HepG2 (cell line): Measurements from ENCODE around the gene C11orf68. TPM values are rescaled to one million over a fixed set of nuclear protein-coding genes. Genes with fewer than 3 reads are reported as not detected.
A peak's percentile ranks its signal among the peaks of the same experiment; 100 is the strongest.

Experiments used
- CC2D1A ChIP-seq: sonication (generic); formaldehyde crosslinking; IDR thresholded peaks from 2 replicates; pipeline ENCODE4 v1.8.1; 2023; ENCODE audit warnings: mild to moderate bottlenecking, missing genetic modification reagents
- GATAD2A ChIP-seq: IDR thresholded peaks from 2 replicates; pipeline ENCODE4 v1.6.1; 2016
- HDAC2 ChIP-seq: sonication (generic); formaldehyde crosslinking; IDR thresholded peaks from 2 replicates; pipeline ENCODE4 v1.4.0; 2020; ENCODE audit warnings: missing genetic modification reagents
- HNF4A ChIP-seq: sonication (generic); formaldehyde crosslinking; IDR thresholded peaks from 2 replicates; pipeline ENCODE4 v1.4.0; 2020; ENCODE audit warnings: missing genetic modification reagents
- JUNB ChIP-seq: sonication (generic); formaldehyde crosslinking; IDR thresholded peaks from 2 replicates; pipeline ENCODE4 v1.8.0; 2022; ENCODE audit warnings: missing genetic modification reagents, mild to moderate bottlenecking, borderline replicate concordance
- KDM4B ChIP-seq: sonication (generic); formaldehyde crosslinking; IDR thresholded peaks from 2 replicates; pipeline ENCODE4 v1.4.0; 2020; ENCODE audit warnings: missing genetic modification reagents
- MAZ ChIP-seq, 2 experiments: sonication (generic) in 1 of 2; formaldehyde crosslinking in 1 of 2; IDR thresholded peaks; 2 replicates each; pipeline versions ENCODE4 v1.5.0 to v1.6.1; 2012 to 2020; ENCODE audit warnings: low read depth in 2 of 2, mild to moderate bottlenecking in 2 of 2, borderline replicate concordance in 1 of 2, improper control_type of control experiment in 1 of 2, low read length in 1 of 2, missing genetic modification reagents in 1 of 2, moderate library complexity in 1 of 2
- MED1 ChIP-seq: sonication (generic); formaldehyde crosslinking; IDR thresholded peaks from 2 replicates; pipeline ENCODE4 v1.4.0; 2020; ENCODE audit warnings: missing genetic modification reagents
- NFKB2 ChIP-seq: sonication (generic); formaldehyde crosslinking; IDR thresholded peaks from 2 replicates; pipeline ENCODE4 v1.4.0; 2020; ENCODE audit warnings: missing genetic modification reagents, borderline replicate concordance
- NONO ChIP-seq, 2 experiments: fragments of 450-650 bp in 1 of 2; sonication (generic) in 1 of 2; formaldehyde crosslinking in 1 of 2; IDR thresholded peaks in 1 of 2; conservative IDR thresholded peaks in 1 of 2; 2 replicates each; pipeline versions ENCODE4 v1.6.1 to v1.8.0; 2017 to 2022; ENCODE audit warnings: mild to moderate bottlenecking in 1 of 2, missing genetic modification reagents in 1 of 2, moderate library complexity in 1 of 2
- POGZ ChIP-seq: sonication (generic); formaldehyde crosslinking; IDR thresholded peaks from 2 replicates; pipeline ENCODE4 v1.4.0; 2020; ENCODE audit warnings: mild to moderate bottlenecking, missing genetic modification reagents
- POLR2A ChIP-seq, 2 experiments: IDR thresholded peaks; 2 replicates each; pipeline ENCODE4 v1.6.1; 2011; ENCODE audit warnings: low read depth in 2 of 2, low read length in 2 of 2, mild to moderate bottlenecking in 1 of 2, moderate library complexity in 1 of 2; ENCODE audit not compliant: insufficient read depth in 1 of 2
- PPARG ChIP-seq: conservative IDR thresholded peaks from 2 replicates; pipeline ENCODE4 v1.6.1; 2016; ENCODE audit warnings: missing biosample characterization, missing genetic modification reagents
- SIN3B ChIP-seq: fragments of 150-350 bp; IDR thresholded peaks from 2 replicates; pipeline ENCODE4 v1.6.1; 2014; ENCODE audit warnings: low read length
- SOX5 ChIP-seq: IDR thresholded peaks from 2 replicates; pipeline ENCODE4 v1.6.1; 2016; ENCODE audit warnings: borderline replicate concordance
- TCF7 ChIP-seq: sonication (generic); IDR thresholded peaks from 2 replicates; pipeline ENCODE4 v1.6.1; 2016; ENCODE audit warnings: antibody characterized with exemption, low read depth
- ZBTB1 ChIP-seq: sonication (generic); formaldehyde crosslinking; IDR thresholded peaks from 2 replicates; pipeline ENCODE4 v1.4.0; 2020; ENCODE audit warnings: missing genetic modification reagents, borderline replicate concordance
- ZBTB20 ChIP-seq: sonication (generic); formaldehyde crosslinking; IDR thresholded peaks from 2 replicates; pipeline ENCODE4 v1.8.1; 2023; ENCODE audit warnings: missing genetic modification reagents, low read depth, mild to moderate bottlenecking, borderline replicate concordance
- ZFP41 ChIP-seq: sonication (generic); formaldehyde crosslinking; IDR thresholded peaks from 2 replicates; pipeline ENCODE4 v1.4.0; 2020; ENCODE audit warnings: mild to moderate bottlenecking, missing genetic modification reagents, borderline replicate concordance
- ZNF550 ChIP-seq: sonication (generic); formaldehyde crosslinking; IDR thresholded peaks from 2 replicates; pipeline ENCODE4 v1.4.0; 2020; ENCODE audit warnings: mild to moderate bottlenecking, missing genetic modification reagents, borderline replicate concordance
- ZNF607 ChIP-seq: sonication (generic); formaldehyde crosslinking; IDR thresholded peaks from 2 replicates; pipeline ENCODE4 v1.5.1; 2020; ENCODE audit warnings: missing genetic modification reagents, mild to moderate bottlenecking, borderline replicate concordance
- ZNF713 ChIP-seq: sonication (generic); formaldehyde crosslinking; IDR thresholded peaks from 2 replicates; pipeline ENCODE4 v1.4.0; 2020; ENCODE audit warnings: mild to moderate bottlenecking, missing genetic modification reagents
- ZNF784 ChIP-seq: sonication (generic); formaldehyde crosslinking; IDR thresholded peaks from 2 replicates; pipeline ENCODE4 v1.5.1; 2020; ENCODE audit warnings: missing genetic modification reagents, mild to moderate bottlenecking, borderline replicate concordance
- polyA plus RNA-seq, 8 experiments: library from polyadenylated mRNA; depleted of rRNA in 3 of 8; stranded (reverse) in 7 of 8; unstranded in 1 of 8; fragments of >200 nt; fragmentation: Illumina TruSeq in 4 of 8; extraction: Trizol in 4 of 8; gene quantifications; 2 replicates each; pipeline versions ENCODE4 v1.2.1 to v1.2.3, GENCODE V29; 2011 to 2016; ENCODE audit warnings: low read depth in 4 of 8, missing spikeins in 1 of 8, mixed read lengths in 1 of 8; ENCODE audit not compliant: insufficient read depth in 1 of 8
- total RNA-seq, 5 experiments: library from RNA; depleted of rRNA; stranded (reverse); fragments of >200 nt; fragmentation: Illumina TruSeq; extraction: Trizol; gene quantifications; 2 replicates each; pipeline ENCODE4 v1.2.3, GENCODE V29; 2016; ENCODE audit warnings: low read depth in 1 of 5
- TF ChIP-seq, protein P1 (sequence below): sonication (generic); formaldehyde crosslinking; IDR thresholded peaks from 2 replicates; pipeline ENCODE4 v1.4.0; 2020; ENCODE audit warnings: missing genetic modification reagents
- TF ChIP-seq, protein P2 (sequence below): IDR thresholded peaks from 2 replicates; pipeline ENCODE4 v1.6.1; 2018; ENCODE audit warnings: missing genetic modification reagents
- TF ChIP-seq, protein P3 (sequence below): IDR thresholded peaks from 2 replicates; pipeline ENCODE4 v1.6.1; 2016; ENCODE audit warnings: missing genetic modification reagents, missing compliant biosample characterization

C11orf68 gene
- total and polyA plus RNA-seq, 2 of the 13 experiments (the other 11 are each of a cell fraction or from before 2014, with no cell fraction given), result 8.4 to 28.3 TPM

- TF ChIP-seq, protein P1, sequence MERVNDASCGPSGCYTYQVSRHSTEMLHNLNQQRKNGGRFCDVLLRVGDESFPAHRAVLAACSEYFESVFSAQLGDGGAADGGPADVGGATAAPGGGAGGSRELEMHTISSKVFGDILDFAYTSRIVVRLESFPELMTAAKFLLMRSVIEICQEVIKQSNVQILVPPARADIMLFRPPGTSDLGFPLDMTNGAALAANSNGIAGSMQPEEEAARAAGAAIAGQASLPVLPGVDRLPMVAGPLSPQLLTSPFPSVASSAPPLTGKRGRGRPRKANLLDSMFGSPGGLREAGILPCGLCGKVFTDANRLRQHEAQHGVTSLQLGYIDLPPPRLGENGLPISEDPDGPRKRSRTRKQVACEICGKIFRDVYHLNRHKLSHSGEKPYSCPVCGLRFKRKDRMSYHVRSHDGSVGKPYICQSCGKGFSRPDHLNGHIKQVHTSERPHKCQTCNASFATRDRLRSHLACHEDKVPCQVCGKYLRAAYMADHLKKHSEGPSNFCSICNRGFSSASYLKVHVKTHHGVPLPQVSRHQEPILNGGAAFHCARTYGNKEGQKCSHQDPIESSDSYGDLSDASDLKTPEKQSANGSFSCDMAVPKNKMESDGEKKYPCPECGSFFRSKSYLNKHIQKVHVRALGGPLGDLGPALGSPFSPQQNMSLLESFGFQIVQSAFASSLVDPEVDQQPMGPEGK (CRISPR knock-in tag), result no peak
- TF ChIP-seq ZNF784 (CRISPR knock-in tag) (no peak), PPARG (CRISPR knock-in tag) (peak; percentile 79), KDM4B (CRISPR knock-in tag) (no peak), TCF7 (no peak; the same call in 1 of the 2 replicates), POLR2A (IDR thresholded peaks at IDR 0.05; ENCODE audit: insufficient read depth in 1 of 2, low read depth in 2 of 2, low read length in 2 of 2) (no peak), ZNF713 (no peak), MAZ (IDR thresholded peaks at IDR 0.05; ENCODE audit: borderline replicate concordance, low read depth, low read length) (no peak), MAZ (CRISPR knock-in tag; IDR thresholded peaks at IDR 0.05; ENCODE audit: low read depth) (no peak), SIN3B (no peak), HDAC2 (peak; percentile 51; the same call in 1 of the 2 replicates), CC2D1A (CRISPR knock-in tag) (no peak), SOX5 (CRISPR knock-in tag) (peak; percentile 49; the same call in 1 of the 2 replicates), ZBTB1 (CRISPR knock-in tag) (no peak), NFKB2 (CRISPR knock-in tag) (no peak), JUNB (CRISPR knock-in tag) (no peak), GATAD2A (peak; percentile 55; the same call in 1 of the 2 replicates), NONO (IDR thresholded peaks at IDR 0.05) (no peak), NONO (CRISPR knock-in tag; conservative IDR thresholded peaks at IDR 0.05) (no peak), HNF4A (peak; percentile 53), ZFP41 (CRISPR knock-in tag) (no peak), ZNF607 (CRISPR knock-in tag) (no peak), ZBTB20 (CRISPR knock-in tag) (peak; percentile 64; the same call in 1 of the 2 replicates), MED1 (peak; percentile 39; the same call in 1 of the 2 replicates), POGZ (CRISPR knock-in tag) (no peak), ZNF550 (CRISPR knock-in tag) (no peak)
- TF ChIP-seq, protein P2, sequence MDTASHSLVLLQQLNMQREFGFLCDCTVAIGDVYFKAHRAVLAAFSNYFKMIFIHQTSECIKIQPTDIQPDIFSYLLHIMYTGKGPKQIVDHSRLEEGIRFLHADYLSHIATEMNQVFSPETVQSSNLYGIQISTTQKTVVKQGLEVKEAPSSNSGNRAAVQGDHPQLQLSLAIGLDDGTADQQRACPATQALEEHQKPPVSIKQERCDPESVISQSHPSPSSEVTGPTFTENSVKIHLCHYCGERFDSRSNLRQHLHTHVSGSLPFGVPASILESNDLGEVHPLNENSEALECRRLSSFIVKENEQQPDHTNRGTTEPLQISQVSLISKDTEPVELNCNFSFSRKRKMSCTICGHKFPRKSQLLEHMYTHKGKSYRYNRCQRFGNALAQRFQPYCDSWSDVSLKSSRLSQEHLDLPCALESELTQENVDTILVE (CRISPR knock-in tag), result 0 out of 2 replicates have a peak, but pooled peaks have one; percentile 23
- TF ChIP-seq, protein P3, sequence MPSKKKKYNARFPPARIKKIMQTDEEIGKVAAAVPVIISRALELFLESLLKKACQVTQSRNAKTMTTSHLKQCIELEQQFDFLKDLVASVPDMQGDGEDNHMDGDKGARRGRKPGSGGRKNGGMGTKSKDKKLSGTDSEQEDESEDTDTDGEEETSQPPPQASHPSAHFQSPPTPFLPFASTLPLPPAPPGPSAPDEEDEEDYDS (CRISPR knock-in tag), result no peak
These were observed 33.2 kb upstream of the C11orf68 start (continued) for GRCh38 chr11:65952052-65952521.
